ENCODE results near the gene GGTLC1.

GRCh38 chr20:24006626-24007025 lies 18.0 kb upstream of the GGTLC1 start:
- TF ChIP-seq POLR2A (IDR thresholded peaks at IDR 0.05) (no peak), CTCF (IDR thresholded peaks at IDR 0.05) (no peak)
